SK-N-SH (cell line): ENCODE measurements around the gene CDC23. TPM values are rescaled to one million over a fixed set of nuclear protein-coding genes. Genes with fewer than 3 reads are reported as not detected.

Experiments used
- CTCF ChIA-PET: fragments of 300-600, 350-600 bp; formaldehyde crosslinking; extraction: SDS; loops from one replicate; lab custom pipeline; 2021; lab: Yijun Ruan, JAX
- POLR2A ChIA-PET: fragments of 350-600 bp; sonication (Branson Sonifier 250); formaldehyde crosslinking; extraction: SDS; loops from one replicate; lab custom pipeline; 2020; ENCODE audit warnings: antibody characterized with exemption, inconsistent platforms; lab: Yijun Ruan, JAX
- DNase-seq: peaks from one replicate; pipeline ENCODE4 v3.0.0; 2012
- H2AFZ ChIP-seq: fragments of 200-600 bp; sonication (generic); 2 replicates; pipeline ENCODE4 v1.8.1; 2016; ENCODE audit warnings: antibody characterized with exemption, mild to moderate bottlenecking, low read depth
- H3F3A ChIP-seq: fragments of 200-600 bp; sonication (generic); replicated peaks from 2 replicates; pipeline ENCODE3; 2016; ENCODE audit warnings: antibody characterized with exemption, mild to moderate bottlenecking; ENCODE audit not compliant: insufficient read depth
- H3K27ac ChIP-seq, 2 experiments: fragments of 200-500 bp in 1 of 2; fragments of 200-600 bp in 1 of 2; sonication (Bioruptor generic) in 1 of 2; sonication (generic), shearing (Covaris generic) in 1 of 2; 2 replicates each; pipeline versions ENCODE4 v1.5.1 to v1.6.1; 2014 to 2016; ENCODE audit warnings: low read depth in 2 of 2, inconsistent platforms in 1 of 2, low read length in 1 of 2, mild to moderate bottlenecking in 1 of 2, mixed read lengths in 1 of 2
- H3K27me3 ChIP-seq: fragments of 200-600 bp; sonication (generic), shearing (Covaris generic); 2 replicates; pipeline ENCODE4 v1.6.1; 2016; ENCODE audit warnings: mixed run types; ENCODE audit not compliant: insufficient read depth
- H3K36me3 ChIP-seq, 2 experiments: fragments of 200-500 bp in 1 of 2; fragments of 200-600 bp in 1 of 2; sonication (Bioruptor generic) in 1 of 2; sonication (generic) in 1 of 2; replicated peaks in 1 of 2; 2 replicates each; pipeline versions ENCODE3 to v1.5.1; 2014 to 2016; ENCODE audit warnings: low read length in 1 of 2, mild to moderate bottlenecking in 1 of 2; ENCODE audit not compliant: insufficient read depth in 2 of 2, control insufficient read depth in 1 of 2
- H3K4me1 ChIP-seq, 2 experiments: fragments of 200-500 bp in 1 of 2; fragments of 200-600 bp in 1 of 2; sonication (Bioruptor generic) in 1 of 2; sonication (generic), shearing (Covaris generic) in 1 of 2; 2 replicates each; pipeline versions ENCODE4 v1.5.1 to v1.6.1; 2014 to 2016; ENCODE audit warnings: low read depth in 1 of 2, low read length in 1 of 2, mixed run types in 1 of 2; ENCODE audit not compliant: insufficient read depth in 2 of 2, control insufficient read depth in 1 of 2
- H3K4me2 ChIP-seq: fragments of 200-600 bp; sonication (generic), shearing (Covaris generic); 2 replicates; pipeline ENCODE4 v1.6.1; 2017; ENCODE audit warnings: mixed run types
- H3K4me3 ChIP-seq, 2 experiments: fragments of 200-500 bp in 1 of 2; fragments of 200-600 bp in 1 of 2; sonication (Bioruptor generic) in 1 of 2; sonication (generic), shearing (Covaris generic) in 1 of 2; 2 replicates each; pipeline versions ENCODE4 v1.5.1 to v1.8.1; 2014 to 2016; ENCODE audit warnings: low read depth in 2 of 2, inconsistent platforms in 1 of 2, low read length in 1 of 2, mild to moderate bottlenecking in 1 of 2, mixed read lengths in 1 of 2, moderate library complexity in 1 of 2
- H3K79me2 ChIP-seq: fragments of 200-600 bp; sonication (generic); 2 replicates; pipeline ENCODE4 v1.8.1; 2017; ENCODE audit warnings: mild to moderate bottlenecking; ENCODE audit not compliant: insufficient read depth
- H3K9ac ChIP-seq: fragments of 200-600 bp; sonication (generic); 2 replicates; pipeline ENCODE4 v1.6.1; 2017; ENCODE audit warnings: mixed run types
- H3K9me2 ChIP-seq: fragments of 200-600 bp; sonication (generic); 2 replicates; pipeline ENCODE4 v1.6.1; 2017; ENCODE audit warnings: mixed run types
- H3K9me3 ChIP-seq: fragments of 200-600 bp; sonication (generic); 2 replicates; pipeline ENCODE4 v1.6.1; 2017; ENCODE audit warnings: mixed run types, mild to moderate bottlenecking, moderate library complexity
- H4K20me1 ChIP-seq: fragments of 200-600 bp; sonication (generic); 2 replicates; pipeline ENCODE4 v1.6.1; 2017; ENCODE audit warnings: mild to moderate bottlenecking, mixed run types; ENCODE audit not compliant: insufficient read depth
- CHD2 ChIP-seq: fragments of 150-350 bp; IDR thresholded peaks from 2 replicates; pipeline ENCODE4 v1.6.1; 2018; ENCODE audit warnings: low read length; ENCODE audit not compliant: partially characterized antibody
- CTCF ChIP-seq: fragments of 200-600 bp; sonication (generic); IDR thresholded peaks from 2 replicates; pipeline ENCODE4 v1.6.1; 2017; ENCODE audit warnings: antibody characterized with exemption, mild to moderate bottlenecking, moderate library complexity
- ELF1 ChIP-seq: IDR thresholded peaks from 2 replicates; pipeline ENCODE4 v1.4.0; 2012
- EP300 ChIP-seq, 2 experiments: IDR thresholded peaks; 2 replicates each; pipeline versions ENCODE4 v1.4.0 to v1.6.1; 2012; ENCODE audit warnings: borderline replicate concordance in 1 of 2, low read depth in 1 of 2, low read length in 1 of 2
- EZH2phosphoT487 ChIP-seq: fragments of 200-600 bp; sonication (generic); IDR thresholded peaks from 2 replicates; pipeline ENCODE4 v1.6.1; 2017; ENCODE audit warnings: low read depth, mixed run types, mild to moderate bottlenecking, antibody characterized with exemption, moderate library complexity, borderline replicate concordance
- FOXJ3 ChIP-seq: sonication (generic); formaldehyde crosslinking; IDR thresholded peaks from 2 replicates; pipeline ENCODE4 v1.5.1; 2020; ENCODE audit warnings: mild to moderate bottlenecking, missing genetic modification reagents
- GABPA ChIP-seq: IDR thresholded peaks from 2 replicates; pipeline ENCODE4 v1.4.0; 2012; ENCODE audit warnings: low read depth, mild to moderate bottlenecking
- GATA2 ChIP-seq: sonication (generic); formaldehyde crosslinking; IDR thresholded peaks from 2 replicates; pipeline ENCODE4 v1.5.0; 2020; ENCODE audit warnings: mild to moderate bottlenecking, missing genetic modification reagents
- POLR2AphosphoS5 ChIP-seq: IDR thresholded peaks from 2 replicates; pipeline ENCODE4 v1.6.1; 2012; ENCODE audit warnings: low read depth, low read length
- RCOR1 ChIP-seq: fragments of 150-350 bp; IDR thresholded peaks from 2 replicates; pipeline ENCODE4 v1.6.1; 2017; ENCODE audit warnings: antibody characterized with exemption, low read length
- RFX5 ChIP-seq: IDR thresholded peaks from 2 replicates; pipeline ENCODE4 v1.6.1; 2012; ENCODE audit warnings: mild to moderate bottlenecking, improper control_type of control experiment, low read length
- SIN3A ChIP-seq: IDR thresholded peaks from 2 replicates; pipeline ENCODE4 v1.6.1; 2012; ENCODE audit warnings: low read depth, mild to moderate bottlenecking, low read length, moderate library complexity, borderline replicate concordance
- TAF1 ChIP-seq: IDR thresholded peaks from 2 replicates; pipeline ENCODE4 v1.6.1; 2012; ENCODE audit warnings: low read depth, mild to moderate bottlenecking, low read length, moderate library complexity, borderline replicate concordance
- TEAD4 ChIP-seq: IDR thresholded peaks from 2 replicates; pipeline ENCODE4 v1.4.0; 2012; ENCODE audit warnings: mild to moderate bottlenecking, borderline replicate concordance; ENCODE audit not compliant: insufficient read depth
- YY1 ChIP-seq: IDR thresholded peaks from 2 replicates; pipeline ENCODE4 v1.4.0; 2012; ENCODE audit warnings: low read depth, mild to moderate bottlenecking
- WGBS: methylation state at CpG from one replicate; pipeline ENCODE4 v1.1.6; 2017; ENCODE audit warnings: low lambda C conversion rate; 5-methylcytosine and 5-hydroxymethylcytosine counted together
- polyA plus RNA-seq, 3 experiments: library from polyadenylated mRNA; depleted of rRNA; stranded (reverse); fragments of >200 nt; gene quantifications; 2 replicates each; pipeline ENCODE4 v1.2.3, GENCODE V29; 2012
- TF ChIP-seq, protein P1 (sequence below): IDR thresholded peaks from 2 replicates; pipeline ENCODE4 v1.4.0; 2012; ENCODE audit warnings: low read depth
- TF ChIP-seq, protein P2 (sequence below): IDR thresholded peaks from 2 replicates; pipeline ENCODE4 v1.6.1; 2012; ENCODE audit warnings: mild to moderate bottlenecking, low read depth, low read length, moderate library complexity

Gene CDC23
- polyA plus RNA-seq, 1 of the 3 experiments (the other 2 are of a cell fraction): 20.2 TPM

DNA sequence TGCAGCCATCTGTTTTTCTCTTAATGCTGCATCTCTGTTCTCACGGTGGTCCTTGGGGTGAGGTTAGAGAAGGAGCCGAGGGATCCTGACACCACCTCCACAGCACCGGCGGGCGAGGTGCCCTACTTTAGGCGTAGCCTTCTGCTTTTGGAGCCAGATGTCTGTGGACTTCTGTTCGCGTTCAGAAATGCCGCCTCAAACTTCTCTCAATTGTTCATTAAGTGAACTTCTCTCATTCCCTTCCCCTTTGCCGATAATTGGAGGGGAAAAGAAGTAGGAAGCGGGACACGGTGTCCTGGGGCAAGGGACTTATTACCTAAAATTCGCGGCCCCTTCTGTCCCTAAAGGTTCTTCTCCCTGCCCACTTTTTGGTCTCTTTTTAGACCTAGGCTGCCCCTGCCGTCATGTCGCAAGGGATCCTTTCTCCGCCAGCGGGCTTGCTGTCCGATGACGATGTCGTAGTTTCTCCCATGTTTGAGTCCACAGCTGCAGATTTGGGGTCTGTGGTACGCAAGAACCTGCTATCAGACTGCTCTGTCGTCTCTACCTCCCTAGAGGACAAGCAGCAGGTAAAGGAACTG is 33.8 kb downstream of the CDC23 start:
- POLR2A ChIA-PET: interaction anchor here (1.2 kb wide), 1 partner anchor 62 kb away, joined by 3 read pairs; no protein-coding TSS in a partner anchor
- peak; percentile 11 for DNase-seq
- 3% methylated on average over 23 of the region's 23 CpGs for WGBS

DNA sequence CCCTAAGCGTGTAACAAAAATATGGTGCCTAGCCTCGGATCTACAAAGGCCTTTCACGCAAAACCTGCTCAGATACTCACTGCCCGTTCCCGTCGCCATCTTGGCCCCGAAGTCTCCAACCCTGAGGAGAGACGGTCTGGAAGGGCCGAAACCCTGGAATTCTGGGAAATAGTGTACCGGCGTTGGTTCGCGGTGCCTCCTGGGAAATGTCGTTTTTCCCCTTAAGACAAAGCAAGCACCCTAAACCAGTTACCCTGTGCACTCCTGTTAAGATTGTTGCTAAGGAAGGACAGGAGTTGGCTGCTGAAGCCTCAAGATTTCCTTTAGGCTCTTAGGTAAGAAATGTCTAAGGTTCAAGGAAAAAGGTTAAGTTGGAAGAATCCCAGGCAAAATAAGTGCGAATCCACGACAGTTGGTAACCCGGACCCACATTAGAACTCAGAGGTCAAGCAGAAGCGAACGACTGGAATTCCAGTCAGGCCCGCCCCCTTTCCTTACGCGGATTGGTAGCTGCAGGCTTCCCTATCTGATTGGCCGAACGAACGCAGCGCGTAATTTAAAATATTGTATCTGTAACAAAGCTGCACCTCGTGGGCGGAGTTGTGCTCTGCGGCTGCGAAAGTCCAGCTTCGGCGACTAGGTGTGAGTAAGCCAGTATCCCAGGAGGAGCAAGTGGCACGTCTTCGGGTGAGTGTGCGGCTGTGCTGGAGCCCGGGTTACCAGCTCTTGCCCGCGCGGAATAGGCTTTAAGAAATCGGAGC is 34.4 kb downstream of the CDC23 start, which contains the start of the genes BRD8 and KIF20A:
TSS of gene BRD8 (minus strand) at position 115 of the 761 bp plus-strand sequence. CDS start at position 99, 16 bp downstream.
TSS of gene KIF20A (plus strand) at position 597 of the 761 bp plus-strand sequence. CDS start 569 bp downstream, outside the sequence.
- CTCF ChIA-PET: interaction anchor here (0.9 to 2.6 kb wide), 19 partner anchors 9 to 348 kb away, joined by 3 to 13 read pairs (median 5); partner anchors contain the start of genes GFRA3 and KDM3B
- TF ChIP-seq POLR2AphosphoS5 (peak; percentile 98), TEAD4 (no peak), YY1 (peak; percentile 95), RFX5 (peak; percentile 66; the same call in 1 of the 2 replicates), CTCF (no peak), ELF1 (no peak), SIN3A (peak; percentile 100), TAF1 (peak; percentile 95), EZH2phosphoT487 (no peak), EP300 (IDR thresholded peaks at IDR 0.05; ENCODE audit: borderline replicate concordance in 1 of 2, low read depth in 1 of 2, low read length in 1 of 2) (peak in 1 of 2 experiments; percentile 19; a peak in 1 of 4 replicates), GATA2 (CRISPR knock-in tag) (no peak), FOXJ3 (CRISPR knock-in tag) (no peak), CHD2 (peak; percentile 68), RCOR1 (no peak)
- TF ChIP-seq, protein P1, sequence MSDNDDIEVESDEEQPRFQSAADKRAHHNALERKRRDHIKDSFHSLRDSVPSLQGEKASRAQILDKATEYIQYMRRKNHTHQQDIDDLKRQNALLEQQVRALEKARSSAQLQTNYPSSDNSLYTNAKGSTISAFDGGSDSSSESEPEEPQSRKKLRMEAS: peak; percentile 99
- TF ChIP-seq, protein P2, sequence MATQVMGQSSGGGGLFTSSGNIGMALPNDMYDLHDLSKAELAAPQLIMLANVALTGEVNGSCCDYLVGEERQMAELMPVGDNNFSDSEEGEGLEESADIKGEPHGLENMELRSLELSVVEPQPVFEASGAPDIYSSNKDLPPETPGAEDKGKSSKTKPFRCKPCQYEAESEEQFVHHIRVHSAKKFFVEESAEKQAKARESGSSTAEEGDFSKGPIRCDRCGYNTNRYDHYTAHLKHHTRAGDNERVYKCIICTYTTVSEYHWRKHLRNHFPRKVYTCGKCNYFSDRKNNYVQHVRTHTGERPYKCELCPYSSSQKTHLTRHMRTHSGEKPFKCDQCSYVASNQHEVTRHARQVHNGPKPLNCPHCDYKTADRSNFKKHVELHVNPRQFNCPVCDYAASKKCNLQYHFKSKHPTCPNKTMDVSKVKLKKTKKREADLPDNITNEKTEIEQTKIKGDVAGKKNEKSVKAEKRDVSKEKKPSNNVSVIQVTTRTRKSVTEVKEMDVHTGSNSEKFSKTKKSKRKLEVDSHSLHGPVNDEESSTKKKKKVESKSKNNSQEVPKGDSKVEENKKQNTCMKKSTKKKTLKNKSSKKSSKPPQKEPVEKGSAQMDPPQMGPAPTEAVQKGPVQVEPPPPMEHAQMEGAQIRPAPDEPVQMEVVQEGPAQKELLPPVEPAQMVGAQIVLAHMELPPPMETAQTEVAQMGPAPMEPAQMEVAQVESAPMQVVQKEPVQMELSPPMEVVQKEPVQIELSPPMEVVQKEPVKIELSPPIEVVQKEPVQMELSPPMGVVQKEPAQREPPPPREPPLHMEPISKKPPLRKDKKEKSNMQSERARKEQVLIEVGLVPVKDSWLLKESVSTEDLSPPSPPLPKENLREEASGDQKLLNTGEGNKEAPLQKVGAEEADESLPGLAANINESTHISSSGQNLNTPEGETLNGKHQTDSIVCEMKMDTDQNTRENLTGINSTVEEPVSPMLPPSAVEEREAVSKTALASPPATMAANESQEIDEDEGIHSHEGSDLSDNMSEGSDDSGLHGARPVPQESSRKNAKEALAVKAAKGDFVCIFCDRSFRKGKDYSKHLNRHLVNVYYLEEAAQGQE: 0 out of 2 replicates have a peak, but pooled peaks have one; percentile 52

More for the DNA sequence above, 33.8 kb downstream of the CDC23 start:
- no peak for TF ChIP-seq GABPA
- TF ChIP-seq, all 33 proteins: peak for 0
- peaks cover 32 to 34% of the 10 kb centered on the region in 2 experiments for H3K36me3 ChIP-seq
- H3K4me2 ChIP-seq: peak overlapping the region; percentile 95
- peak overlapping the region; percentile 78 for H3K9ac ChIP-seq
- H3K79me2 ChIP-seq: peaks cover 70% of the 10 kb centered on the region
- H2AFZ ChIP-seq: peak overlapping the region; percentile 94
- H3F3A ChIP-seq: peaks cover 9% of the 10 kb centered on the region
- H3K9me3 ChIP-seq: no peaks in the 10 kb centered on the region
- H3K27ac ChIP-seq: peak overlapping the region; percentile 24 to 86; a peak in 2 of 4 replicates
- H3K27me3 ChIP-seq: no peaks in the 10 kb centered on the region
- peaks cover 0 to 13% of the 10 kb centered on the region in 2 experiments; a peak in 2 of 4 replicates for H3K4me1 ChIP-seq
- peaks cover 6% of the 10 kb centered on the region; the same call in 1 of the 2 replicates for H4K20me1 ChIP-seq
- CTCF ChIA-PET: interaction anchor here (0.6 to 2.6 kb wide), 28 partner anchors 9 to 347 kb away, joined by 3 to 13 read pairs (median 4); partner anchors contain the start of genes CDC23, GFRA3, KDM3B and REEP2
- no peaks in the 10 kb centered on the region for H3K9me2 ChIP-seq
- peak overlapping the region; percentile 81 to 90 for H3K4me3 ChIP-seq

More for the DNA sequence above, 34.4 kb downstream of the CDC23 start, which contains the start of the genes BRD8 and KIF20A:
- Histone ChIP-seq H3F3A (peaks cover 9% of the 10 kb centered on the region), H4K20me1 (peaks cover 6% of the 10 kb centered on the region; the same call in 1 of the 2 replicates), H2AFZ (peak within 1 kb of the TSS; percentile 94), H3K27ac (peak within 1 kb of the TSS; percentile 86 to 97), H3K9me2 (no peaks in the 10 kb centered on the region), H3K27me3 (no peaks in the 10 kb centered on the region), H3K4me3 (peak within 1 kb of the TSS; percentile 81 to 90), H3K9me3 (no peaks in the 10 kb centered on the region), H3K4me1 (peaks cover 0 to 13% of the 10 kb centered on the region in 2 experiments; a peak in 2 of 4 replicates), H3K36me3 (peaks cover 26 to 40% of the 10 kb centered on the region in 2 experiments), H3K4me2 (peak within 1 kb of the TSS; percentile 95), H3K79me2 (peaks cover 77% of the 10 kb centered on the region), H3K9ac (peak within 1 kb of the TSS; percentile 94)
- DNase-seq: peak; percentile 87
- POLR2A ChIA-PET: interaction anchor here (0.8 to 1.2 kb wide), 3 partner anchors 63 to 174 kb away, joined by 3 to 4 read pairs (median 3); partner anchors contain the start of gene KDM3B
- WGBS: under 1% methylated on average over 29 of the region's 41 CpGs
